ENCODE measurements around the gene SLC7A5.
A peak's percentile ranks its signal among the peaks of the same experiment; 100 is the strongest.
"Not testable (repeated sequence)": the region's sequence is repeated elsewhere in the genome, so short reads cannot be mapped to it uniquely, and the experiment has no call there.

SLC7A5 gene

DNA sequence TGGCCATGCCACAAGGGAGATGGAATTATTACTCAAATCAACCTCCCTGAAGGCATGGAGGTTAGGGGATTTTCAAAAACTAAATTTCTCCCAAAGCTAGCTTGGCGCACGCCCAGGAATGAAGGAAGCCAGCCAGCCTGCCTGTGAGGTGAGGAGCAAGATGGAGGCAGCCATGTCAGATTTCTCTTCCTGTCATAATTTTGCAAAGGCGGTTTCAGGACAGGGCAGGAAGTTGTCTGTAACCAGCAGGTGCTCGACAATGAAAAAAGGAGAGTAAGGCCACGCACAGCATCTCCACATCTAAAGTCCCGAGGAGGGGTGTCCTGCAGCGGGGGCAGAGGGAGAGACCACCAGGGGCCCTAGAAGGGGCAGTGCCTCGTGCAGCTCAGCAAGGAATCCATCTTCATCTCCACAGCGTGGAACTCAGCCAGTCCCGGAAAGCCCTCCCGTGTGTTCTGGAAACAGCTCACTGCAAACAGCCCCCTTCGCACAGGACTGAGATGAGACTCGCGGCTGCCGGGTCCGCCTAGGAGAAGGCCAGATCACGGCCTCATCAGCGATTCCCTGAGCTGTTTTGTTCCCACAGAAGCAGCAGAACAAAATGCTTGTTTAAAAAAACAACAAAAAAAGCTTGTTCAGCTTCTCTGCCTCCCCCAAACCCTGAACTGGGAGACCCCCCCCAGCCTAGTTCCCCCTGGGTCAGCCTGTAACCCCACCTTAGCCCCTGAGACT is 47.8 kb downstream of the SLC7A5 start:
- DNase-seq: no peak

DNA sequence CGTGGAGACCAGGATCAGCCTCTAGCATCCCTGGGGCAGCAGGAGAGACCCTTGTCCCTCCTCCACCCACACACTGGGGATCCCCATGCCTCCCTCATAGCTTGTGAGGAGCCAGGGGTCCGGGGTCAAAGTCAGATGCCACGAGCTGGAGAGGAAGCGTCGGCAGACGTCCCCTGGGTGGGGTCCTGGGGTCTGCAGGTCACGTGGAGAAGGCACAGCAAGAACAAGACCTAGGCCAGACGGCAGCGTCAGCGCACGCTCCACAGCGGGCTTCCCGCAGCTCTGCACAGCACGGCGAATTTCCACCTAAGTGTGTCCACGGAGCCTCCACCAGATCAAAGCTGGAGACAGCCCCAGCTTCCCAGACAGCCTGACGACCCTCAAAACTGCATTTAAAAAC is 49.3 kb downstream of the SLC7A5 start:
- DNase-seq: no peak

DNA sequence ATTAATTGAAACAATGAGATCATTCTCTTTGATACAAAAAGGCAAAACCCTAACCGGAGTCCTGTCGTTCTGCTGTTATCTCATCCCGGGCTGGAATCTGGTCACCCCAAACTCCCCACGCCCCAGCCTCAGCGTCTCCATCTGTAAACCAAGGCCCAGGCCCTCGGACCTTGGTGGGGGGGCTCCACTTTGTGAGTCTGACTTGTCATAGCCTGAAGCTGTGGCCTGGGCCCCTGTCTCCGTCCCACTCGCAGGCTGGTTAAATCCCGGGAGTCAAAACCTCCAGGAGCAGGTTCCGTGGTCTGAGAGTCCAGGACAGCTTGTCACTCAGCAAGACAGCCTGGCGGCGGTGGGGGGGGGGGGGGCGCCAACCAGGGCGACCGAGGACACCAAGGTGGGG is 50.0 kb downstream of the SLC7A5 start:
- DNase-seq: no peak

DNA sequence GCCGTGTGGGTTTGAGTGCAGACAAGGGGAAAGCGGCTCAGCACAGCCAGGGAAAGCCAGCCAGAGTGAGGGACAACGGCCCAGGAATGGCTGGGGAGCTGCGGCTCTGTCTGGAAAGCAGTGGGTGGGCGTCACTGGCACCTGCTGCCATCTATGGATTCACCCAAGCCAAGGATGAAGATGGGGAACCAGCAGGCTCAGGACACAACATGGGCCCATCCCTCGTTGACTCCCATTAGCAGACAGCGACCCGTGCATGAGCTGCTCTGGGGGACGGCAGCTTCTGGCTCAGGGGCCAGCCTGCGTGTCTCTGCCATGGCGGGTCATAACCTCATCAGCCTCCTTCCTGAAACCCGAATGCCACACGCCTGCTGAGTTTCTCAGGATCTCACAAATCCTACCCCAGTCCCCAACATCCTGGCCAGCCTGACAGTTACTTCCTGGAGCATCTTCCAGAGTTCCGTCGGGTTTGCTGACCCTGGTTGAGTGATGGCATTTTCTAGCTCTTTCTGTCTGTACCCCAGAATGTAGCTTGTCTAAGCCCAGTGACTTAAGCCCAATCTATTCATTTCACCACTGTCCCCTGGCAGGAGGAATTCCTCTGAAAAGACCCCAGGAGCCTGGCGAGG is 50.7 kb downstream of the SLC7A5 start:
- no peak for DNase-seq

DNA sequence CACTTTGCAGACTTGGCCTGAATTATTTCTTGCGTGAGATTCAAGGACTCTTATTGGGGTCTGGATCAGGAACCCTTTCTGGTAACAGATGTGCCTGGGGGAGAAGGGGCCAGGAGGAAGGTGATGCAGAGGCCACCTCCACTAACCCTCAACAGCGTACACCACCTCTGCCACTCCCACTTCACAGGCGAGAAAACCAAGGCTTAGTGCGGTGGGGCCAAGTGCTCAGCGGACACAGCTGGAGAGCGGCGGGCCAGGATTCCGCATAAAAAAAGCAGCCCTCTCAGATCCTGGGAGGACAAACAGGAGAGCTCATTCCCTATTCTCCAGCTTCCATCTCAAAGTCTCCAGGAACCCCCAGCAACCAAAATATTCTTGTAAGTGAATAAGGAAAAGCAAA is 51.4 kb downstream of the SLC7A5 start:
- no peak for DNase-seq

DNA sequence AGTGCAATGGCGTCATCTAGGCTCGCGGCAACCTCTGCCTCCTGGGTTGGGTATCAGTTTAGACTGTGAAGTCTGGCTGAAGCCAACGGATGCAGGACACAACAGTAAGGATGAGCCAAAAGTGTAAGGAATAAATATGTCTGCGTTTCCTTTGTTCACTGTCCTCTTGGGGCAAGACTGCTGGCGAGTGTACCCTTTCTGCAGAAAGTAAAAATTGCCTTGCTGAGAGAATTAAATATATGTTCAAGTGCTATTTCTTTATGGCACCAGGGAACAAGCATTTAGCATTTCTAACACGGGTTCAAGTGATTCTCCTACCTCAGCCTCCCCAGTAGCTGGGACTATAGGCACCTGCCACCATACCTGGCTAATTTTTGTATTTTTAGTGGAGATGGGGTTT is 51.9 kb downstream of the SLC7A5 start:
- DNase-seq: not testable (repeated sequence)

DNA sequence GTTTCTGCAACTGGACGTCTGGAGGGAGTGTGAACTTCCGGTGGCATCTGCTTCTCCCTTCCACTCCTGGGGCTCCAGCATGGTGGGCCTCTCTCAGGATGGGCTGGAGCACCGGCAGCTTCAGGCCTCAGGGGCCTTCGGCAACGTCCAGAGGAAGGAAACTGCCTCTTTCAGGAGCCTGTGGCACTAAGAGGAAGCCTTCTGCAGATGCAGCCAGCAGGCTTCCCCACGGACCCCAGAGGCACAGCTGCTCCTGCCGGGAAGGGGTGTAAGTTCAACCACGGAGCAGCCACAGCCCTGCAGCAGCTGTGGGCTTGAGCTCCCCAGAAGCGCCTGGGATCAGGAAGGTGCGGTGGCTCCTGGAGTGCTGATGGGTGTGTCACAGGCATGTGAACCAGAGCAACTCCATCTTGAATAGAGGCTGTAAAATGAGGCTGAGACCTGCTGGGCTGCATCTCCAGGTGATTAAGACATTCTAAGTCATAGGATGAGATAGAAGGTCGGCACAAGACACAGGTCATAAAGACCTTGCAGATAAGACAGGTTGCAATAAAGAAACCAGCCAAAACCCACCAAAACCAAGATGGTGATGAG is 52.7 kb downstream of the SLC7A5 start:
- no peak for DNase-seq

DNA sequence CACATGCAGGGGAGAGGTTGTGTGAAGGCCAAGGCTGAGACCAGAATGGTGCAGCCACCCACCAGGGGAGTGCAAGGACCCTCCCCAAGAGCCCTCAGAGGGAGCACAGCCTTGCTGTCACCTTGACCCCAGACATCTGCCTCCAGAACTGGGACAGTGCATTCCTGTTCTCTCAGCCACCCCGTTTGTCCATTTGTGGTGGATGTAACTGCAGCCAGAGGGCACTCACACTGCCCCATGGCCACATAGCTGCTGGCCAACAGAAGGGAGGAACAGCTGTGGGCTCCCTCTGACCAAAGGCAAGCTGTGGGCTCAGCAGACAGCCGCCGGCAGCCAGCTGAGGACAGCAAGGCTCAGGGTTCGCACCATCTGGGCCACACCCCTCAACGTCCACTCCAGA is 53.7 kb downstream of the SLC7A5 start:
- no peak for DNase-seq

DNA sequence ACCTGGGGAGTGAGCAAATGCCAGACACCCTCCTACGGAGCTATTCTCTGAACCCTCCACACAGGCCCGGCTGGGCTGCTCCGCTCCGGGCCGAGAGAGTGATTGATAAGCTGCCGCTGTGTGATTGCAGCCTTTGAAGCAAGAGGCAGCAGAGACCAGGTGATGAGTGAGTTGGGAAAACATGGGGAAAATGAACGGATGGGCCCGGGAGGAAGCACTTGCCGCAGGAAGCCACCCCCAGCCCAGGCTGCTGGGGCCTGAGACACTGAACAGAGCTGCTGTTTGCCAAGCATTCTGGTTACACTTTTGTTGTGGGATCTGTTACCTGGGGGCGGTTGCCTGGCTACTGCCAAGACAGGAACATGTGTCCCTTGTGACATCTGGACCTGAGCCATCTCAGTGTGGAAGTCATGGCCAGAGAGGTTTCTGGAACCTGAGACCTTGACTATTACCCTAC is 57.1 kb downstream of the SLC7A5 start:
- no peak for DNase-seq

DNA sequence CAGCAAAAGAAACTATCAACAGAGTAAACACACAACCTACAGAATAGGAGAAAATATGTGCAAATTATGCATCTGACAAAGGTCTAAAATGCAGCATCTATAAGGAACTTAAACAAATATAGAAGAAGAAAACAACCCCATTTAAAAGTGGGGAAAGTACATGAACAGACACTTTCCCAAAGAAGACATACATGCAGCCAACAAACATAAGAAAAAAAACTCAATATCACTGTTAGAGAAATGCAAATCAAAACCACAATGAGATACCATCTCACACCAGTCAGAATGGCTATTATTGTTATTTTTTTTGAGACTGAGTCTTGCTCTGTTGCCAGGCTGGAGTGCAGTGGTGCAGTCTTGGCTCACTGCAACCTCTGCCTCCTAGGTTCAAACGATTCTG is 57.9 kb downstream of the SLC7A5 start:
- not testable (repeated sequence) for DNase-seq

DNA sequence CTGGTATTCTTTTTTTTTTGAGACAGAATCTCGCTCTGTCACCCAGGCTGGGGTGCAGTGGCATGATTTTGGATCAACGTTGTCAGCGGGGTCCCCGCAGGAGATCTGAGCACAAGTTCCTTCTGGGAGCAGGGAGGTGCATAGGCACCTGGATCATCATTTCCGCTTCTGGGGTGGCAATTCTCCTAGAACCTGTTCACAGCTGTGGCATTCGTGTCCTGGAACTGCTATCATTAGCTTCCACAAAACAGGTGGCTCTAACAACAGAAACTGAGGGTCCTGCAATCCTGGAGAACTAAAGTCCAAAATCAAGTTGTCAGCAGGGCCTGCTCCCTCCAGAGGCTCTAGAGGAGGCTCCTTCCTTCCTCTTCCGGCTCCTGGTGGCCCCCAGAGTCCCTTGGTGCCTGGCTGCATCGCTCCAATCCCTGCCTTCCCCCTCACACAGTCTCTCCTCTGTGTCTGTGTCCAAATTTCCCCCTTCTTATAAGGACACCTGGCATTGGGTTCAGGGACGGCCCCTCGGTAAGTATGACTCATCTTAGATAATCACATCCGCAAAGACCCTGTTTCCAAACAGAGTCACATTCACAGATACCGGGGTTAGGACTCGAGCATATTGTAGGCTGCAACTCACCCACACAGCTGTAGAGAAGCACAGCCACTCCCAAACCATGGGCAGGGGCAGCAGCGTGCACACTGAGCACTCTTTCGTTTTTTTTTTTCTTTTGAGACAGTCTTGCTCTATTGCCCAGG is 60.0 kb downstream of the SLC7A5 start:
- peak; percentile 7 to 32 for DNase-seq

DNA sequence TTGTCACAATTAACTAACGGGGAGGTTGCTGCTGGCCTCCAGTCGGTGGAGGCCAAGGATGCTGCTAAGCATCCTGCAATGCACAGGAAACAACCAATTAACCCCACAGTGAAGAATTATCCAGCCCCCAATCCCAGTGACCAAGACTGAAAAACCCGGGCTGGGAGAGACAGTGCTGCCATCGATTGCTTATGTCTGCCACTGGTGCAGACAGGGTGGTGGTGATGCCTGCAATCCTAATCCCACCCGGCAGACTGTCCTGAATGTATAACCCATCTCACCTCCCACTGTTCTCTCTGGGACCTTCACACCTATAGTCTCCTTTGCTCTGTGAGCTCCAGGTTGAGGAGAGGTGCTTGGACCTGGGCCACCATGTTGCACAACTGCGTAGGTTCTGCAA is 61.2 kb downstream of the SLC7A5 start:
- DNase-seq: no peak

DNA sequence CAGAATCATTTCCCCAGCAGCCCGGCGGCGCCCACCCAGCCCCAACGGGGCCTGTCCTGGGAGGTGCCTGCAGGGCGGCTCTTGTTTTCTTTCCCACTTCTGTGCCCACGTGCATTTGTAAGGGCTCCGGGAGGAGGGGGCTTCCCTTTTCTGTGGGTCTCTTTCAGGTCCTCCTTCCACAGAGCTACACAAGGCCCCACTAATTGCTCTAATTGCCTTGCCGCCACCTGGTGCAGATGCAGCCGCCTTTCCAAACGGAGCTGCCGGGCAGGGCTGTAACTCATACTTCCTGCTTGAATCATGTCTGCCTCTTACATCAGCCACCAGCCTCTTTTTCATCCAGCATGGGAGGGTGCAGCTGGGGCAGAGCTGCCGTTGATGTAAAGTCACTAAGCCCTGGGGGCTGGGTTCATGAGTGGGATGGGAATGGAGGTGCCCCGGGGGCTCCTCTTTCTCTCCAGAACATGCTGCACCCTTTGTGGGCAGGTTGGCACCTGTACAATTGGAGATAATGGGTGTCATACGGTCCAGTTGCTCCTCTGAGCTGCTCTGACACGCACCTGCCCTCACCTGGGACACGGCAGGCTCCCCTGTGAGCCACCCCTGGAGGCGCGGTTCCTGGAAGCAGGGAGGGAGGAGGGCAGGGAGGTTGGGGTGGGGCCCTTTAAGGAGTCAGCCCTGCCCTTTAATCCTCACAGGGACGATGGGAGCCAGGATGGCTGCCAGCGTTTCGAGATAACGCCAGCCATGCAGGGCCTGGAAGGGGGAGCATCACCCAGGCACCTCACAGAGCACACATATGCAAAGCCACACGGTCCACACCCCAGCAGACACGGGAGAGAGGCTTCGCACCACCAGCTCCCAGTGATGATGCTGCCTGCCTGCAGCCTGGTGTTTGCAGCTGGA is 62.4 kb downstream of the SLC7A5 start:
- peak; percentile 68 to 77 for DNase-seq

DNA sequence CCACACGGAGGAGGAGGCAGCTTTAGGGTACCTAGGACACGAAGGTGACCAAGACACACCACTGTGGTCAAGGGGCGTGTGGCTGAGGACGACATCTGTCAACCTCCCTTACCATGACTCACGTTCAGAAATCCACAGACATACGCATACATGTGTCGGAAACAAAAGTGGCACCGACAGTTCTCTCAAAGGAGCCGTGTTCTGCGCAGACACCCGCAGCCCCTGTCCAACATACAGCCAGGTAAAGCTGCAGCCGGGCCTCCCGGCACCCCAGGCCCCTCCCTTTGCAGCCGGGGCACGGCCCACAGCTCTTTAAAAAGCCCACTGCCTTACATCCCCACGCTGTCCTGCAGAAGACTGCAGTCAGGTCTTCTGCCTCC is 63.1 kb downstream of the SLC7A5 start:
- no peak for DNase-seq

DNA sequence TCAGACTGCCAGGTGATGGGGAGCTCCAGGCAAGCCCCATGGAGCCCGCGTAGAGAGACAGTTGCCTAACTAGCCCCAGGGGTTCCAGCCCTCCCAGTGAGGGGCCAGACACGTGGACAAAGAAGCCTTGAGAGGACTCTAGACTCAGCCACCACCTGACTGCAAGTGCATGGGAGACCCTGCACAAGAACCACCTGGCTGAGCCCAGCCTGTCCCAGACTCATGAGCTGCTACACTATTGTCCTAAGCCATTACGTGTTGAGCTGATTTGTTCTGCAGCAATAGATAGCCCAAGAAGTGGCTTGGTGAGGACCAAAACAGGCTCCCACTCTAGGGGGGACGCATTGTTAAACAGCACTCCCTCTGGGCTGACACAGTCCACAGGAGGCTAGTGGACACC is 65.9 kb downstream of the SLC7A5 start:
- DNase-seq: no peak

DNA sequence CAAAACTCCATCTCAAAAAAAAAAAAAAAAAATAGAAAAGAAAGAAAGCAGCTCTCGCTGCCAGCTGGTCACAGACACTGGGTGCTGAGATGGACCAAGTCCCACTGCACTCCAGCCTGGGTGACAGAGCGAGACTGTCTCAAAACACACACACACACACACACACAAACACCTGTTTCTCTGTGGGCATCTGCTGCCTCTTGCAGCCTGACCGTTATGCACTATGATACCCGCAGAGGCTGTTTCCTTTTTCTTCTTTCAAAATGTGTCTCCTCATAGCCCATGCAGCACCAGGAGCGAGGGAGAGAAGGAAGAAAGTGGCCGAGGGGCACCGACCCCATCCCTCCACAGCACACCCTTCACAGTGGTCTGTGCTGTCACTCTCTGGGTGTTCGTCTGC is 66.6 kb downstream of the SLC7A5 start:
- DNase-seq: no peak

DNA sequence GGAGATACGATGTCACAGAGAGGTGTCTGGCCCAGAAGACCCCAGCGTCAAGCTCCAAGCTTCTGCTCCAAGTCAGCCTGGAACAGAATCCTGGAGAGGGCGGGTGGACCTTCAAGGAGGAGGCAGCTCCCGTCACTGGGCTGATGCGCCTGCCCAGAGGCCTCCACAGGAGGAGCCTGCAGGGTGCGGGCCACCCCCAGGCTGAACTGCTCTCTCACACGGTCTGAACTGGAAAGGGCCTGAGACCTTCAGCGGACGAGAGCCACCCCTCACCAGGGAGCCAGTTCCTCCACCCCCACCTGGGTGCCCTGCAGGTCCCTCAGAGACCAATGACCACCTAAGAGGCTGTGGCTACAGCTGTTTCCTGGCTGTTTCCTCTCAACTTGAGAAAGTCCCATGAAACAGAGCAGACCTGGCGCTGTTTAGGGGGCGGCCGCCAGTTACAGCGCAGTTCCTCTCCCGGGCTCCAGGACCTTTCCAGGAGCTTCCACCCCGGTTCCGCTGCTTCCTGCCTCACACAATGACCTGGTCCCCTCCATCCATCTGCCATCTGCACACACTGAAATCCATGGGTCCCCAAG is 67.5 kb downstream of the SLC7A5 start:
- no peak for DNase-seq

DNA sequence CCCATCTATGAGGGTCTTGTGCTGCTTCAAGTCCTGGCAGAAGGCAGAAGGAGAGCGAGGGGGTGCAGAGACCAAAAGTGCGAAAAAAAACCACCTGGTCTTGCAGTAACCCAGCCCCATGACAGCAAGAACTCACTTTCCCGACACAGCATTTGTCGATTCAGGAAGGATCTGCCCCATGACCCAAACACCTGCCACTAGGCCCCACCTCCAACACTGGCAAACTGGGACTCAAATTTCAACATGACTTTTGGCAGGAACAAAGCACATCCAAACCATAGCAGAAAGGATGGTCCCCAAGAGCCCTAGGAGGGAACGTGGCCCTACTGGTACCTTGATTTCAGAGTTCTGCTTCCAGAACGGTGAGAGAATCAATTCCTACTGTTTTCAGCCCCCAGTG is 68.8 kb downstream of the SLC7A5 start:
- no peak for DNase-seq

DNA sequence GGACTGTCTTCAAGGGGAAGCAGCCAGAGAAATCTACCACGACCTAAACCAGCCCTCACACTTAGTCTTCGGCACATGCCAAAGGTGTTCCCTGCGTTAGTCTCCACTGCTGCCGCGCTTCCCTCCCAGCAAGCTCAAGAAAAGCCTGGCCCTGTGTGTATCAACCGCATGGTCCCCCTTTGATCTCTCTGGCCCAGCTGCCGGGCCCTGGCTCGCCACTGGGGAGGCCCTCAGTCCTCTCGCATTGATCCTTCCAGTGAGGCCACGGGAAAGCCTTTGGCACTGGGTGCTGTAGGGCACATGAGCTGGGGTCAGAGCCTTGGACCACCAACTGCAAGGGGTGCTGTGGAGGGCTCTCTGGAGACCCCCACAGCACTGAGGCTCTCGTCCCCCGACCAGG is 74.0 kb downstream of the SLC7A5 start:
- no peak for DNase-seq

DNA sequence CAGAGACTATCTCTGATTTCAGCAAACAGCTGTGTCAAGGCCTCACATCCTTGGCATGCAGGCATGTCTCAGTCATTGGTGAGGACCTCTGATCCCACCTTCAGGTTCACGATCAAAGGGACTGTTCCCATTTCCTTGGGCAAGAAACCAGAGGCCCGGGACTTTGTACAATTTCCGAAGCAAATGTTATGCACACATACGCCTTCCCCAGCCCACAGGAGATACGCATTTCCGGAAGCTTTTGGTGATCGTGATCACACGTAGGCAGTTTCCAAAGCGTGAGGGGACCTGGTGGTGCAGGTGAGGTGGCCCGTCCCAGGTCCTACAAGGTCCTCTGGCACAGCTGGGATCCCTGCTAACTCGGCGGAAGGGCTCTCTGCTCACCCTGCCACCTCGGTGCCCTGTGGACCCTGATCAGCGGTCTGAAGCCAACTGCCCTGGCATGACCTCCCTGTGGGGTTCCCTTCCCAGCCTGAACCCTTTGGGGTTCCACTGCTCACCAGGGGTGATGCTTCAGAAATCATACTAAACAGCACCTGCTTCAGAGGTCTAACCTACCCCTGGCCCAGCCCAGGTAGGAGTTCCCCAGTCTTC is 74.7 kb downstream of the SLC7A5 start:
- DNase-seq: no peak

DNA sequence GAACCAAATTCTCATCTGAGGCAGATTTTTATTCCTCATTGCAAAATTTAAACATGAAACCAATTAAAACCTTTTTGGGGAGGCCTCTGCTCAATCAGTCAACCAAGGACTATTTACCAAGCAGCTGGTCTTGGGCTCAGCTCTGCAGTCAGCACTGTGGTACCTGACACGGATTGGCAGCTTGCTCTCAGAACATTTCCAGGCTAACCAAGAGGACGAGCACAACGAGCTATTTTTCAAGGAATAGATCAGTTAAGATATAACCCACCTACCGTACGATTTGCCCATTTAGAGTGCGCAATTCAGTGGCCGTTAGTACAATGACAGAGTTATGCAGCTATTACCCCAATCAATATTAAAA is 77.1 kb downstream of the SLC7A5 start:
- DNase-seq: no peak

Data from inflammatory macrophage (primary cell).